Esophagus muscularis mucosa (tissue), 4 donors: Measurements from ENCODE around the gene DCP1A. TPM values are rescaled to one million over a fixed set of nuclear protein-coding genes. Genes with fewer than 3 reads are reported as not detected.
"Not testable (repeated sequence)": the region's sequence is repeated elsewhere in the genome, so short reads cannot be mapped to it uniquely, and the experiment has no call there.

ENCODE experiments used
- DNase-seq: peaks from one replicate; pipeline ENCODE4 v3.0.0-alpha.2; 2017; ENCODE audit errors: extremely low spot score
- H3K27ac ChIP-seq, 4 donors: fragments of 200-600 bp; sonication (generic); replicated peaks in 1 of 4; 1 replicate in 3 of 4; 2 replicates in 1 of 4; pipeline ENCODE4 v1.5.1; 2016 to 2019; ENCODE audit warnings: mild to moderate bottlenecking in 1 of 4
- H3K27me3 ChIP-seq, 4 donors: fragments of 200-600 bp; sonication (generic); one replicate each; pipeline versions ENCODE4 v1.5.1 to v1.6.0; 2016 to 2019
- H3K36me3 ChIP-seq, 4 donors: fragments of 200-600 bp; sonication (generic); one replicate each; pipeline ENCODE4 v1.5.1; 2016 to 2019
- H3K4me1 ChIP-seq, 4 donors: fragments of 200-600 bp; sonication (generic); one replicate each; pipeline ENCODE4 v1.5.1; 2016 to 2019
- H3K4me3 ChIP-seq, 4 donors: fragments of 200-600 bp; sonication (generic); 1 replicate in 2 of 4; 2 replicates in 2 of 4; pipeline ENCODE4 v1.5.1; 2016 to 2019; ENCODE audit warnings: mild to moderate bottlenecking in 4 of 4, moderate library complexity in 1 of 4
- H3K9me3 ChIP-seq, 4 donors: fragments of 200-600 bp; sonication (generic); 1 replicate in 3 of 4; 2 replicates in 1 of 4; pipeline ENCODE4 v1.5.1; 2016 to 2019
- CTCF ChIP-seq, 3 experiments: fragments of 200-600 bp in 2 of 3; fragments of 450-650 bp in 1 of 3; sonication (generic) in 2 of 3; IDR thresholded peaks; one replicate each; pipeline ENCODE4 v1.5.1; 2017 to 2019; ENCODE audit warnings: antibody characterized with exemption in 3 of 3, mild to moderate bottlenecking in 2 of 3, moderate library complexity in 1 of 3
- EP300 ChIP-seq: sonication (generic); formaldehyde crosslinking; IDR thresholded peaks from one replicate; pipeline ENCODE4 v1.6.1; 2017; ENCODE audit warnings: antibody characterized with exemption
- POLR2A ChIP-seq: fragments of 450-650 bp; IDR thresholded peaks from one replicate; pipeline ENCODE4 v1.6.1; 2017; ENCODE audit warnings: antibody characterized with exemption, moderate library complexity, mild to moderate bottlenecking, low read depth
- POLR2AphosphoS5 ChIP-seq, 2 donors: sonication (generic); formaldehyde crosslinking; IDR thresholded peaks; one replicate each; pipeline ENCODE4 v1.6.1; 2017; ENCODE audit warnings: antibody characterized with exemption in 2 of 2
- WGBS: methylation state at CpG from one replicate; pipeline ENCODE4 v1.1.5; 2018; 5-methylcytosine and 5-hydroxymethylcytosine counted together
- intact Hi-C: fragments of 100-400 bp; cut with DNase I; formaldehyde crosslinking; loops from one replicate; pipeline ENCODE4 v1.15.1; 2023
- total RNA-seq, 4 donors: library from RNA; depleted of rRNA; stranded (reverse); fragments of >200 nt; gene quantifications; one replicate each; pipeline versions ENCODE4 v1.1.0 to v1.2.1, GENCODE V29; 2016

Gene DCP1A
- total RNA-seq, 4 donors from 2014 or later: 17.0 to 26.4 (median 20.5) TPM

DNA sequence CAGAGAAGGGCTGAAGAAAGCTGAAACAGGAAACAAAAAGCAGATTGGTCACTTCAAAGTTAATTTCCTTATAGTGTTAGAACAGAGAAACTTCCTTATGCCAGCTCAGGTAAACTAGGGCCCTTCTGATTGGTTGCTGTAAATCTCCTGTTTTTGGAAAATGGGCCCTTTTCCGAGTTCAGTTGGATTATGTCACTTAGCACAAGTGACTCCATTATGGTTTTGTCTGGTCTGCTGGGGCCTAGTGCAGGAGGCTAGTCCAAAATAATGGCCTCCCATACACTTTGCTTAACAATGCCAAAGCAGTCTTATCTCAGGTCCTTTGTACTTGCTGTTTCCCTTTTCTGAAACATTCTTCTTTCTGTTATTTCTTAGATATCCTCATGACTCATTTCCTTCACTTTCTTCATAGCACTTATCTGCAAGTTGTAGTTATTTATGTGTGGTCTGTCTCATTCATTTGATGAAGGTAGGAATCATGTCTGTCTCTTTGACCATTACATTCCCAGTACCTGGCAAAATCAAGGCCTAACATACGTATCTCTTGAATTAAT is 7.7 kb upstream of the DCP1A start:
- DNase-seq: no peak
- WGBS: 98% methylated on average over 2 of the region's 2 CpGs

GRCh38 chr3:53353202-53353601 is 5.9 kb upstream of the DCP1A start:
- TF ChIP-seq POLR2AphosphoS5 (IDR thresholded peaks at IDR 0.05) (no peak), EP300 (no peak), POLR2A (no peak), CTCF (IDR thresholded peaks at IDR 0.05) (no peak)
- Histone ChIP-seq H3K36me3 (no peaks in the 10 kb centered on the region), H3K9me3 (no peaks in the 10 kb centered on the region), H3K27ac (no peak overlapping the region), H3K4me3 (no peak overlapping the region), H3K4me1 (peaks cover 0 to 3% (median 2%) of the 10 kb centered on the region in 4 donors), H3K27me3 (no peaks in the 10 kb centered on the region)
- DNase-seq: no peak
- intact Hi-C loops: no loop called here
- 69% methylated on average over 2 of the region's 2 CpGs for WGBS

More for the DNA sequence above, 7.7 kb upstream of the DCP1A start:
- TF ChIP-seq EP300: no peak
- no peak for TF ChIP-seq CTCF (IDR thresholded peaks at IDR 0.05)
- TF ChIP-seq POLR2AphosphoS5 (IDR thresholded peaks at IDR 0.05): no peak
- TF ChIP-seq POLR2A: no peak
- Histone ChIP-seq H3K4me1 (no peaks in the 10 kb centered on the region), H3K27me3 (no peaks in the 10 kb centered on the region), H3K36me3 (no peaks in the 10 kb centered on the region), H3K27ac (no peak overlapping the region), H3K4me3 (no peak overlapping the region), H3K9me3 (no peaks in the 10 kb centered on the region)
- intact Hi-C loops: no loop called here

DNA sequence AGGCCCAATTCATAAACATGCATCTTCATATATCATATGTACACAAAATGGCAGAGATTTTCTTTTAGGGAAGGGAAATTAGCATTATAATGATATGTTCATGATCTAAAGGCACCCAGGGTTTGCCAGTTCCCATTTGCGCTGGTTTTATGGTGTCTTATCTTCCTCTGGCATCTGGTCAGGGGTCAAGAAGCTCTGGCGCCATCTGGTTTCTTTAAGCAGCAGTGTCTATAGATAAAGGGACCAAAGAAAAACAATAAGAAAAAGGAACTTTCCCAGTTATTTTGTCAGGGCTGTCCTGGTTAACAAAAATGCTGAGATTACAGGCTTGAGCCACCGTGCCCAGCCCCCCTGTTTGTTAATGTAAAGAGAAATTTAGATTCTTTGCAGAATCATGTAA is 3.3 kb upstream of the DCP1A start:
- DNase-seq: no peak
- no peaks in the 10 kb centered on the region for H3K9me3 ChIP-seq
- WGBS: 40% methylated on average over 3 of the region's 3 CpGs
- no peaks in the 10 kb centered on the region for H3K36me3 ChIP-seq
- H3K4me1 ChIP-seq: peaks cover 4 to 16% (median 16%) of the 10 kb centered on the region in 4 donors
- H3K27me3 ChIP-seq: no peaks in the 10 kb centered on the region
- no peak for TF ChIP-seq POLR2AphosphoS5 (IDR thresholded peaks at IDR 0.05)
- TF ChIP-seq POLR2A: no peak
- TF ChIP-seq CTCF (IDR thresholded peaks at IDR 0.05): no peak
- TF ChIP-seq EP300: no peak
- no peak overlapping the region for H3K27ac ChIP-seq
- intact Hi-C loops: no loop called here
- H3K4me3 ChIP-seq: no peak overlapping the region

GRCh38 chr3:53348118-53348517 is 775 bp upstream of the DCP1A start:
- not testable (repeated sequence) for H3K9me3 ChIP-seq, DNase-seq, H3K27me3 ChIP-seq
- Histone ChIP-seq H3K36me3 (peaks cover 0 to 10% (median 4%) of the 10 kb centered on the region in 4 donors), H3K27ac (peak overlapping the region; percentile 94 to 96 (median 94)), H3K4me3 (peak overlapping the region; percentile 88 to 96 (median 90)), H3K4me1 (peaks cover 11 to 41% (median 35%) of the 10 kb centered on the region in 4 donors)
- WGBS: 88% methylated on average over 19 of the region's 19 CpGs
- intact Hi-C loops: loop anchor here (5.0 kb wide), 1 partner anchor 91 kb away; the partner anchor contains the start of gene TKT

GRCh38 chr3:53346922-53347260 is 452 bp downstream of the DCP1A start:
- TF ChIP-seq EP300 (no peak), POLR2AphosphoS5 (IDR thresholded peaks at IDR 0.05) (no peak), CTCF (IDR thresholded peaks at IDR 0.05) (no peak), POLR2A (no peak)
- Histone ChIP-seq H3K27me3 (no peaks in the 10 kb centered on the region), H3K36me3 (peaks cover under 1 to 22% (median 8%) of the 10 kb centered on the region in 4 donors), H3K27ac (peak overlapping the region; percentile 94 to 96 (median 94)), H3K9me3 (no peaks in the 10 kb centered on the region), H3K4me1 (peaks cover 19 to 51% (median 45%) of the 10 kb centered on the region in 4 donors), H3K4me3 (peak overlapping the region; percentile 88 to 96 (median 90))
- intact Hi-C loops: loop anchor here (5.0 kb wide), 1 partner anchor 90 kb away; the partner anchor contains the start of gene TKT
- WGBS: 1% methylated on average over 11 of the region's 11 CpGs
- no peak for DNase-seq
